ENCODE measurements around the gene ABCA13.

ABCA13 gene

DNA sequence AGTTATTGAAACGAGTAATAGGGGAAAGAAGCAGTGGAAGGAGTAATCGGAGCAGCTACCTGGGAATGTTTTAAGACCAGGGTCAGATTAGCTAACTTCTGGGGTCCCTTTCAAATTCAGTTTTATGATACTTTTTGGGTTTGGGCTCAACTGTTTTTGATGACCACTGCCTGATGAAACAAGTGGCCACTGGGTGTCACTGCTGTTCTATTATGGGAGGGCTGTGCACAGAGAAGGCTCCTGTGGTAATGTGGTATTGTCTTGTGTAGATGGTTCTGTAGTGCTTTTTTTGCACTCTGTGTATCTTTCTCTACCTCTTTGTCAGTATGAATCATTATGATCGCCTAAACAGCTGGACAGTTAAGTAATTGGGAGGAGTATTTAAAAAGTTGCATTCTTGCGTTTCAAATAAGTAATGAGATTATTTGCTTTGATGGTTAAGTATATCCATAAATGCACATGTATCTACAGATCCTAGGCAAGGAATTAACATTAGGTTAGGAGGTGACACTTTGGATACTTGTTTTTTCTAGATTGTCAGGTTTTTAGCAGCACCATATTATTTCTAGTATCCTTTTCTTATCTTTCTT is 128.4 kb downstream of the ABCA13 start:
- DNase-seq, result no peak

DNA sequence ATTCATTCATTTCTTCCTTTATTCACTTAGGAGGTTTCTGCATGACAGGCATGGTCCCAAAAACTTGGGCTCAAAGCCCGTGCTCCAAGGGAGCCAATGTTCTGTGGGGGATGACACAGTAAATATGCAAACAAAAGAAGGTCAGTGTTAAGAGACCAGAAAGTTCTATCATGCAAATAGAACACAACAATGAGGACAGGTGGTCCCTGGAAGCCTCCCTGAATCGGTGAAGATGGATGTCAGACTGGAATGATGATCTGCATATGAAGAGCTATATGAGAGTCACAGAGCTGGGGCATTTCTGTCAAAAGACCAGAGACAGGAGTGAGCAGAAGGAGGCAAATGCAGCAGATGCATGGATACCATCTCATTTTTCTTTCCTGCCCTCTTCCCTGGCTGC is 129.0 kb downstream of the ABCA13 start:
- DNase-seq, result no peak

DNA sequence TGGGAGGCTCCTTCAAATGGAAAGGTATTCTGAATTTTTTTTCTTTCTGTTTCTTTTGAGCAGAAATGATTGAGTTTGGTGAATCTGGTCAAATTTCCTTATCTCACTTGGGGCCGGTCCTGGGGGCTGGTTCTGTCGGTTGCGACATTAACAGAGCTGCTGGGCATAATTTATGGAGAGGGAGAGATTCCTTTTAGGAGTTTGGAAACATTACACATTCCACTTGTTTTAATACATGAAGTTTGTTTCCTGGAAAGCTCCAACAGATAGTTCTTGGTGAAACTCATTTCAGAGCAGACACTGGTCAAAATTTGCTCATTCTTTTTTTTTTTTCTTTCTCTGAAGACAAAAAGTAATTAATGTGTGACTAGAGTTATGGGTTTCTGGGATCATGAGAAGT is 129.9 kb downstream of the ABCA13 start:
- no peak for DNase-seq

DNA sequence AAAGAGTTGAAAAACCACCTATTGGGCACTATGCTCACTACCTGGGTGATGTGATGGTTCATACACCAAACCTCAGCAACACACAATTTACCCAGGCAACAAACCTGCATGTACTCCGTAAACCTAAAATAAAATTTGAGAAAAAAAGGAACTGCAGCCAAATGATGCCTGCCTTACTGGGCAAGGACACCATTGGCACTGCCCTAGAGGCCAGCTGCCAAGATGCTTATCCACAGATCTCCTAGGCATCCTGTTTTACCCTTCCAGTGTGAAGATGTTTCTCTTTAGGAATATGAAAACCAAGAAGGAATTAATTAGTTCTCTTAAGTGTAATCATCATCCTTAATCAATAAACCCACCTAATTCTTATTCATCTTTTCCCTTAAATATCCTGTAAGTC is 133.4 kb downstream of the ABCA13 start:
- no peak for DNase-seq

DNA sequence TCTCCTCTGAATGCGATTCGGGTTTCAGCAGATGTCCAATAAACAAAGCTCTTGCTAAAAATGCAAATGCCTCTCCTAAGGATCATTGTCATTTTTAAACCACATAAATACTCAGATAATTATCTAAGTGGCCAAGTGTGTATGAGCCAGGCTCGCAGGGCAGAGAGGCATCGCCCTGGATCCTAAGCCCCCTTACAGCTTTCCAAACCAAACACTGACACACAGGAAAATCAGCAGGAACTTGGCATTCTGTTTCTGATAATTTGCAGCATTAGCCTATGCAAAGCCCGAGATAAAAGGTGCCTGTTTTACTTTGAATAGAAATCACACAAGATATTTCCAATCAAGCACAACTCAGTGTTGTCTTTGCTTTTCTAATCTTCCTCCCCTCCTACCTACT is 134.4 kb downstream of the ABCA13 start:
- no peak for DNase-seq

DNA sequence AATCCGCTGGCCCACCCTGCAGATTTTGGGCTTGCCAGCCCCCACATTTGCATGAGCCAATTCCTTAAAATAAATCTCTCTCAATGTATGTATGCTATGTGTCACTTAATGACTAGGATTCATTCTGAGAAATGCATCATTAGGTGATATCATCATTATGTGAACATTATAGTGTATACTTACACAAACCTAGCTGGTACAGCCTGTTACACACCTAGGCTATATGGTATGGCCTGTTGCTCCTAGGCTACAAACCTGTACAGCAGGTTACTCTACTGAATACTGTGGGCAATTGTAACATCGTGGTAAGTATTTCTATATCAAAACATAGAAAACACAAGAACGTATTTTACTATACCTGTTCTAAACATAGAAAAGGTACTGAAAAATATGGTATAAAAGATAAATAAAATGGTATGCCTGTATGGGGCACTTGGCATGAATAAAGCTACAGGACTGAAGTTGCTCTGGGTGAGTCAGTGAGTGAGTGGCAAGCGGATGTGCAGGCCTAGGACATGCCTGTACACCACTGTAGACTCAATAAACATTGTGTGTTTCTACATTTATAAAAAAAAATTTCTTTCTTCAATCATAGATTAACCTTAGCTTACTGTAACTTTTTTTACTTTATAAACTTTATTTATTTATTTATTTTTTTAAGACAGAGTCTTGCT is 135.9 kb downstream of the ABCA13 start:
- DNase-seq, result no peak

DNA sequence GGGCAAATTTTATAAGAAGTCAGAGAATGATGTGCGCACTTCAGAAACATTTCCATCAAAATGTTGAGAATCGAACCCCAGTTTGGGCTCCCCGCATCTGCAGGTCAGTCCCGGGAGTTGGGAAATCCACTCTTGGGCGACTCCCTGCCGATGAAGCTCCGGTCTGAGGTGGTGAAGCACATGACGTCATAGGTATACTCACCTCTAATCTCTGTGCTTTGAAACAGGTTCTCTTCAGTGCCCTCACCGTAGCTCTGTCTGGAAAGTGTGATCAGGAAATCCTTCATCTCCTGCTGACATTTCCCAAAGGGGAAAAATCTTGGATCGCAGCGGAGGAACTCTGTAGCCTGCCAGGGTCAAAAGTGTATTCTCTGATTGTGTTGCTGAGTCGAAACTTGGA is 138.5 kb downstream of the ABCA13 start:
- DNase-seq, result no peak

DNA sequence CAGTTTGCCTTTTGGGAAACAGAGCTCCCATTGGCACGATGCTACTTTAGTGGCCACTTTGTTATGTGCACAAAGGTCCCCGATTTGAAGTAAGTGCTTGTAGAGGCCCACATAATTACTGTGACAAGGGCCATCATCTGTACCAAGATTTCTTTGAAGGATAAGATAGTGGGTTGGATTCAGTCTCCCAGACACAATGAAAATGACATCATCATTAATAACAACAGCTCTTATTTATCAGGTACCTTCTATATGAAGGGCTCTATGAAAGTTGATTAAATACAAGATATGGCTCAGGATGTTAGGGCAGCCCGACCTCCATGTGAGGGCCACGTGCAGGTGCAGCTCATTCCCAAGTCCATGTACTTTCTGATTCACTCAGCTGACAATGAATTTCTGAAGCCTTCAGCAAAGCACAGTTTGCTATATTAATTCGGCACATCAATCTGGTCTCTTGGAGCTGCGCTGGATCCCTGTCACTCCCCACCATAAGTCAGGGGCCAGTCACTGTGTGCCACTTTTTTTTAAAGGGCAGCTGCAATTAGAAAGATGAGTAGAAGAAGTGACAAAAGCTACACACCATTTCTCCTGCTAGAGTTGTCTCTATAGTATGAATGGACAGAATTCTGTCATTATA is 140.3 kb downstream of the ABCA13 start:
- DNase-seq, result no peak

DNA sequence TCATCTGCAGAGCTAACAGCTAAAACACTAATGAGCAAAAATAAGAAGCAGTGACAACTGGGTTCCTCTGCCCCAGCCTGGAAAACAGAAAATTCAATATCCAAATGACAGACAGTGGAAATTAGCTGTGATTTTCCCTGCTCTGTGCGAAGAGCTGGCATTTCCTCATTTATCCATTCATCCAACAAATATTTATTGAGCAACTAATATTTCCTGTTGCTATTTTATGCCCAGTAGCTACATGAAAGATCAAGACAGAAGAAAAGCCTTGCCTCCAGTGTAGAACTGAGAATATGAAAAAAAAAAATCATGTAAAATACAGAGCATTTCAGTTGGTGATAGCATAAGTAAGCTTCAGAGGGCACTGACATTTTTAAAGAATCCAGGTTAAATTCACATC is 140.9 kb downstream of the ABCA13 start:
- DNase-seq, result no peak

DNA sequence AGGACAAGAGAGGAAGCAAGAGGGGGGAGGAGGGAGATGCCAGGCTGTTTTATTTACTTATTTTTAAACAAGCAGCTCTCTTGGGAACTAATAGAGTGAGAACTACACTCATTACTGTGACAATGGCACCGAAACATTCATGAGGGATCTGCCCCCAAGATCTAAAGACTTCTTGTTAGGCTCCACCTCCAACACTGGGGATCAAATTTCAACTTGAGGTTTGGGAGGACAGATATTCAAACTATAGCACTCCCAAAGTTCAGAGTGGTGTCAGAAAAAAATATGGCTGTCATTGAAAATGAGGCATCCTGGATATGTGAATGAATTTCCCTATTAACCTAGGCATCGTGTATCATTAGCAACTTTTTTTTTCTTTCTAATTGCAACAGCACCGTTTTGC is 145.5 kb downstream of the ABCA13 start:
- DNase-seq, result no peak

DNA sequence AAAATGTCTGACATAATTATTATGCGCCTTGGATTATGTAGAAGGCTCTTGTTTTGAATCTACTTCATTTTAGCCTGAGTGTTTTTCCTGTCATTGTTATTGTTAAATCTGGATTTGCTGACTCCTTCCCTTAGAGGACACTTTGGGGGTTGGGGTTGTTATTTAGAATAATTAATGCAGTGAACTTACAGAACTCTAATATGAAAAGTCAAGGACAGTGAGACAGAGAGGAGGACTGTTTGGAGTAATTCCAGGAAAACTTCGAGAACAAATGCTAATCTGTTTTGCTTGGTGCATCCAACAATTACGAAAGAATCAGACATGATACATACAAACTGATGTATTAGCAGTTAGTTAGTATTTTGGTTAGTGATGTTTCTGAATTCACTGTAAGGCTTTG is 146.1 kb downstream of the ABCA13 start:
- DNase-seq, result no peak

DNA sequence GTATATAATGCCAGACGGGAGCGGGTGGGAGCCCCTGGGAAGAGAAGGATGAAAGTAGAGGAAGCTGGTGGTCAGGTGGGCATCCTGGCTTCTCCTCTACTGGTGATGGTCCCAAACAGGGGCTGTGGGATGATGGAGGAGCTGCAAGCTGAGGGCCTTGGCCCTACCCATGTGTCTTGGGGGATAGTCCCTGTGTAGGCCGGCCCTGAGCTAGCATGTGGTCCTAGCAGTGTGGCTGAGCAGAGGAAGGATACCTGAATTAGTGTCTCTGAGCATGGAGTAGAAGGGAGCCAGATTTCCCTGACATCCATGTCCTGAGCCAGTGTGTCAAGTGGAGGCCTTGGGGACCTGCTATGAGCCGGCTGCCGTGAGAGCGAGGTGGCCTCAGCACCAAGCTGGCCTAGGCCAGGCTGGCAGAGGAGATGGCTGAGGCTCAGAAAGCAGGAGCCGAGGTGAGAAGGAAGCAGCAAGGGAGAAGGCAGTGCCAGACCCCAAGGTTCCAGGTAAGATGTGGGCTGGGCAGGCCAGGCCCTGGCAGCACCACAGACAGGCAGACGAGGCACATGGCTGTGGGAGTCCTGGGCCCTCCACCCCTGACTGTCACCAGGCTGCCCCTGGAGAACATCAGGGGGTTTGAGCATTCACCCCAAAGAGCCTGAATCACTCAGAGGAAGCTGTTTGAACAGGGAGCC is 150.2 kb downstream of the ABCA13 start:
- no peak for DNase-seq

DNA sequence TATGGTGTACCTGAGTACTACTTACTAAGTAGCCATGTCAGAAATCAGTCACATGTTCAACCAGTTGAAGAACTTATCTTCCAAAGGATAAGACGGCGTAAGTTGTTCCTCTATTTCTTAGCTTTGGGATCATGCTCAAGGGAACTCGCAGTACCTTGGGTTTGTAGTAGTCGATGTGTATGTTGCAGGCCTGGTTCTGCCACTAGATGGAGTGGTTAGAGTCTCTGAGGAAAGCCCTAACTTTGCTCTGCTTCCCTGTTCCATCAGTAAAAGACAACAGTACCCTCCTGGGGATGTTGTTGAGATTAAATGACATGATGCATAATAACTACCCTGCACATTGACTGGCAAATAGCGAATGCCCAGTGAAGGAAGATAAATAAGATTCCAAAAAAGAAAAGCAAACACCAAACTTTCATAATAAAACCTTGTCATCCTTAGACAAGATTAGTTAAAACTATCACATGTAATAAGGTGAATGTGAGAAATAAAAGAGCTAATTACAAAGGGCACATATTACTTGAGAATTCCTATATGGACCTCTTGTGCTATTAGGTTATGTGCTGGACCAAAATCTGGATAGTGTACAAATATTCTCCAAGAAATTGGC is 165.9 kb downstream of the ABCA13 start:
- no peak for DNase-seq

DNA sequence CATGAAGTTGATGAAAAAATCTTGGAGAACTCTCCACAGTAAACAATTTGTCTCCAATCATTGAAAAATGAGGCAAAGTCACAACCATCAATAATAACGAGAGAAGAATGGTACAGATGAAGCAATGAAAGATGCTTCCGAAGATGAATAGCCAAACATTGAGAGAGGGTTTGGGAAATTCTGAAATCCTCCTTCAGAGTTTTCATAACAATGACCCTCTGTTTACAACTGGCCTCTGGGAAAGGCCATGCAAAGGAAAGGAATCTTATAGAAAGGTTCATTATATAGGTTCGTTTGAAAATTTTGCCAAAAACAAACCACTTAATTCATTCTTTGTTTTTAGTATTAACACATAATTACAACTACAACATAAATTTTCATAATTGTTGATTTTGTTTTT is 166.5 kb downstream of the ABCA13 start:
- DNase-seq, result no peak

DNA sequence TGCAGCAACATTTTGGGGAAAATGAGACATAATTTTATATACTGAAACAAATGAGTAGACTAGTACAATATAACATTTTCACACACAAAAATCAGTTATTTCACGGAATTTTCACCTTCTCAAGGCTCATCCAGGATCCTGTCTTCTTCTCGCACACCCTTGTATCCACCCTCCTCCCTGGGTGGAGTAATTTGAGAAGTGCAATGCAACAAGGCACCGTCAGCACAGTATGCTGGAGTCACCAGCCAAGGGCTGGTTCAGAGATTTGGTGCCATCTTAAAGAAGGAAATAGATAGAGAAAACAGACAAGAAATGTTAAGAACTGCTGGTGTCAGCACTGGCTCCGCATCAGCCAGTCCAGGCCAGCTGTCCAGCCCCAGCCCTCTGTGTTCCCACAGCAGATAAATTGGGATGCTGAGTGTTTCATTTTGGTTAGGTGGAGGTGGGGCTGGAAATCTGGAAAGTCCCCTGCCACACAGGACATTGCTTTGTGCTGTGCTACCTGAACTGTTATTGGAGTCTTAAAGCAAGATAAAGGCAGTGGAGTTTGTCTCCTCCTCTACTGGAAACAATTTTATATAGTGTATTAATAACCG is 176.1 kb downstream of the ABCA13 start:
- DNase-seq, result no peak

DNA sequence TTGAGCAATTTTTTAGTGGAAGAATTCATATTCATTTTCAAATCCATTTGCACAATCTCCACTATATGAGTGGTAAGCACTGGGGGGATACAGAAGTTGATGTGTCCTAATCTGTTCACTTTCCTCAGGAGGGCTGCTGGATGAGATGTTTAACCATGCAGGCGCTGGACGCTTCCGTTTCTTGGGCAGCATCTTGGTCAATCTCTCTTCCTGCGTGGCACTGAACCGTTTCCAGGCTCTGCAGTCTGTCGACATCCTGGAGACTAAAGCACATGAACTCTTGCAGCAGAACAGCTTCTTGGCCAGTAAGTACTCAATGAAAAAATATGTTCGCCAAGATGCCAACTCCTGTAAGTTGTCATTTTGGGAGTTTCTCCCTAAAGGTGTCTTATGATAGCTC is 179.3 kb downstream of the ABCA13 start:
- no peak for DNase-seq

DNA sequence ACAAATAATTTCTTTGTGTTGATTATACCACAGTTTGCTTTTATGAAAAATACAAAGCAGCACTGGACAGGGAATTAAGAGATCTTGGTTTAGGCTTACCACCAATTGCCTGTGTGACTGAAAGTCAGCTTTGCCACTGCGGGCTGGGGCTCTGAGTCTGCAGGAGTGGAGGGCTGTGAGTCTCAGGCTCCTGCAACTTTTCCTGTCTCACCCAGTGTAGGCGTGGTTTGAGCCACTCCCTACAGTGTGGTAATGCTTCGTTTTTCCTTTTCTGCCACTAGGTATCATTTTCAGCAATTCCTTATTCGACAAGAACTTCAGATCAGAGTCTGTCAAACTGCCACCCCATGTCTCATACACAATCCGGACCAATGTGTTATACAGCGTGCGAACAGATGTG is 180.6 kb downstream of the ABCA13 start:
- no peak for DNase-seq

DNA sequence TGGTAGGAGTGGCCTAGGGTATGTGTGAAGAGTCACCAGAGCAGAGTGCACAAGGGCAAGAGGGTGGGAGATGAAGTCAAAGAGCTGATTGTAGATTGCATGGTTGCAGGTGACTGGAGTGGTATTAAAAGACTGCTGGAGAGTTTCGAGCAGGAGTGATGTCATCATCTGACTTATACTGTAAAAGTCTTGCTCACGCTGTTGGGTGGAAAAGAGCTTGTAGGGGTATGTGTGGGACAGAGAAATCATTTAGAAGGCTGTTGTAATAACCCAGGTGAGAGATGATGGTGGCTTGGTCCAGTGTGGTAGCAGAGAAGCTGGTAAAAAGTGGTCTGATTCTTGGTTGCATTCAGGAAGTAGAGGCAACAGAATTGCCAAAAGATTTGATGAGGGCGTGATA is 184.1 kb downstream of the ABCA13 start:
- DNase-seq, result no peak

DNA sequence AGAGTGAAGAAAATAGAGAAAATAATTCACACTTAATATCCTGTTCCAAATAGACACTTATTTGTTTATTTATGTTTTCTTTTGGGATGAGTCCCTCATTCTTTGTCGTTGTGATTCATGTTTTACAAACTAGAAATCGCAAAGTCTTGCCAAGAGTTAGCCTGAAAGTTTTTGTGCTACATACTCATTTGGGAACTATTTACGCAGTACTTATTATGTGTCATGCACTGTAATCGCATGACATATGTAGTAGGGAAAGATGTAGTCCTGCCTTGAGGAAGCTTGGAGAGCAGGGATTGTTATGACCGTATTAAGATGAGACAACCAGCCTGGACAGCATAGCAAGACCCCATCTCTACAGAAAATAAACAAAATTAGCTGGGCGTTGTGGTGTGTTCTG is 189.3 kb downstream of the ABCA13 start:
- no peak for DNase-seq

DNA sequence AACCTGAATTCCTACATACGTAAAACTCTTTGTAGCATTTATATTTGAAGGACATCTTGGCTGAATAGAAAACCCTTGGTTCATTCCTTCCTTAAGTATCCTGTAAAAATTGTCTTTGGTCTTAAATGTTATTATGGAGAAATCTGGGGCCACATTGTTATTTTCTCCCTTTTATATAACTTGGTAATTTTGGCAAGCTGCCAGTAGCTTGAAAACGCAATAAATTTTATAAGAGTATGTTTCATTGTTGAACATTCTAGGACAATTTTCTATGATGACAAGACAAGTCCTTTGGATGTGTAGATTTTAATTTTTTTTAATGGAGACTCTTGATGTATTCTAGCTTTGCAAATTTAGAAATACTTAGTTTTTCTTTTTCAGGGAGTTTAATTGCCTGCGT is 191.9 kb downstream of the ABCA13 start:
- DNase-seq, result no peak

DNA sequence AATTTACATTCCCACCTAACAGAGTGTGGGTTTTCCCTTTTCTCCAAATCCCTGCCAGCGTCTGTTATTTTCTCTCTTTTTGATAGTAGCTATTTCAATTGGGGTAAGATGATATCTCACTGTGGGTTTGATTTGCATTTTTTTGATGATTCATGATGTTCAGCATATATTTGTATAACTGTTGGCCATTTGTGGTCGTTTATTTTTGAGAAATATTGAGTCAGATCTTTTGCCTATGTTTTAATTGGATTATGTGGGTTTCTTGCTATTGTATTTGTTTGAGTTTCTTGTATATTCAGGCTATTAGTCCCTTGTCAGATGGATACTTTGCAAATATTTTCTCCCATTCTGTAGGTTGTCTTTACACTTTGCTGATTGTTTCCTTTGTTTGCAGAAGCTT is 193.8 kb downstream of the ABCA13 start:
- DNase-seq, result no peak

DNA sequence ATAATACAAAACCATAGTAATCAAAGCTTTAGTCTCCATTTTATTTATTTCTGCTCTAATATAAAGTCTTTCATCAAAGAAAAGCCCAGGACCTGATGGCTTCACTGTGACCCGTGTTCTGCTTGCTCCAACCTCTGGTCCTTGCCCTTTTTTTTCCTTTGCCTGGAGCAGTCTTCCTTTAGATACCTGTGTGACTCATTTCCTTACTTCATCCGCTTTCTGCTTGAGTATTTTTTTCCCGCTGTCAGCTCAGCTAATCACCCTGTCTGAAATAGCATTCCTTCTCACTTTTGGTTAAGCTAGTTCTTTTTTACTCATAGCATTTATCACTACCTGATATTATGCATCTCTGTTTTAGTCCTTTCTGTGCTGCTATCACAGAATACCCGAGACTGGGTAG is 194.8 kb downstream of the ABCA13 start:
- no peak for DNase-seq

DNA sequence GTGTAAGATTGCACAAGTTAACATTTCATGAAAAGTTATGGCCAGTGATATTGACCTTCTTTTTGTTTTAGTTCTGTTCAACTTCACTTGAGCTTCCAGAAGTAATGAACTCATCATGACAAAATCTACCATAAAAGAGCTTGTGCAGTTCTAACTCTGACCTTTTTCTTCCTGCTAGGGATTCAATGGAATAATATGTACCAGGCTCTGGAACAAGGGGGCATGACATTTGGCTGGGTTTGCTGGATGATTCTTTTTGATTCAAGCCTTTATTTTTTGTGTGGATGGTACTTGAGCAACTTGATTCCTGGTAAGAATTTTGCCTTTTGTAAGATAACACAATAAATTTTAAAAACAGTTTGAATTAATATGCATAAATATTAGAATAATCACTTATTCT is 205.0 kb downstream of the ABCA13 start:
- DNase-seq, result no peak
